HG03565 (cell line): ENCODE data around the gene INPP4B.

ENCODE experiments used
- ATAC-seq: cut with Tn5 transposase; IDR thresholded peaks from one replicate; pipeline ENCODE4 v1.9.1; 2021; ENCODE audit warnings: mild to moderate bottlenecking, moderate library complexity; ENCODE audit not compliant: unreplicated experiment

The INPP4B gene

GRCh38 chr4:142743121-142743825 is 102.8 kb downstream of the INPP4B start:
- ATAC-seq, result no peak

DNA sequence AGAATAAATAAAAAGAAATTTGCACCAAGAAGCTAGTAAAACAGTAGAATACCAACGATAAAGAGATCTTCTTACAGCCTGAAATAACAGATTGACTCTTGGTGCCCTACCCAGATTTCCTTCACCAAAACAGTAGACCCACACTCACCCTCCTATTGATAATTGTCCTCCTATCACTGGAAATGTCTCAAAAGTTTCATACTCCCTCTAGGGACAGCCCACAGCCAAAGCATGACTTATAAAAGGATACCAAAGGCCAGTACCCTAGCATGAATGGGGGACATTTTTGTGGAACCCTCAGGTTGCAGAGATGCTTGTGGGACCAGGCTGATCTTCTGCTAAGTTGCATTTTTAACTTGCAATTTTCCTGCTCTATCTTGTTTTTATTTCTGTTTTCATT is 104.1 kb downstream of the INPP4B start:
- ATAC-seq, result no peak

DNA sequence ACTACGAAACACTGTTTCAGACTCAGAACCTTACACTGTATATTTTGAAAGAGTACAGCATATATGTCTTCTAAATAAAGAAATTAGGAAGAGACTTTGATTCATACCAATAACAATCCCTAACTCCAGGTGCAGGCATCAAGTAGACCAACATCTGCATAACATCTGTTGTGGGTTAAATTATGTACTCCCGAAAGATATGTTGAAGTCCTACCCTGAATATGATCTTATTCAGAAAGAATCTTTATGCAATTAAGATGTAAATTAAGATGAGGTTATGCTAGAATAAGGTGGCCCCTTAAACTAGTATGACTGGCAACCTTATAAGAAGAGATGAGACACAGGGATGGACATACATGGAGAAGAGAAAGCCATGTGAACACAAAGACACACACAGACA is 117.9 kb downstream of the INPP4B start:
- no peak for ATAC-seq

DNA sequence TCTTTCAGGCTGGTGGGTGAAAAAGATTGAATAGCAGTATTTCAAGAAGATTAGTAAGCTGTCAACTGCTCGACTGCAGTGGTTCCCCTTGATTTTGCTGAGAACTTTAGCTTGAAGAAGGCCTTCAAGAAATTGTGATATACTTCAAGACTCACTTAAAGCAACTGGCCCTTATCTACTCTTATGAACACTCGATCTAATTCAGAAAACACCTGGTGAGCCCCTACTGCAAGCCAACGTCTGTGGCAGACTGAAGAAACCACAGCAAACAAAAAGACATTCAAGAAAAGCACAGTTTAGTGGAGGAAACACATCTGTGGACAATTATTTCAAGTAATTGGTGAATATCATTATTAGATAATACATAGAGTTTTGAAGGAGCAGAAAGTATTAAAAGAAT is 119.0 kb downstream of the INPP4B start:
- ATAC-seq, result no peak

DNA sequence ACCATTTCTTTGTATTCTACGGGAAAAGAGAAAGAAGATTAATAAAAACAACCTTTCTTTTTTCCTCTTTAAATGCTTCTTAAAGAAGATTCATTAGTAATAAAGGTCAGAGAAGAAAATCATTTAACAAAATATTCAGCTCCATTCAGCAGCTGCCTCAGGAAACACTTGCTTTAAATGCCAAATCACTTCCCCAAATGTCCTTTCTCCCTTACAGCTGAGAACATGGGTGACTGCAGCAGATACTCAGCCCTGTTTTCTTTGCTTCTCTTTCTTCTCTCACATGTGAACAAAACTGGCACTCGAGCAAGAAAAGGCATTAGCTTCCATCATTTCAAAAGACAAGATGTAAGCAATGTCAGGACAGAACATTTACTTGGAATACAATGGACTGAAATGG is 120.2 kb downstream of the INPP4B start:
- ATAC-seq, result no peak

DNA sequence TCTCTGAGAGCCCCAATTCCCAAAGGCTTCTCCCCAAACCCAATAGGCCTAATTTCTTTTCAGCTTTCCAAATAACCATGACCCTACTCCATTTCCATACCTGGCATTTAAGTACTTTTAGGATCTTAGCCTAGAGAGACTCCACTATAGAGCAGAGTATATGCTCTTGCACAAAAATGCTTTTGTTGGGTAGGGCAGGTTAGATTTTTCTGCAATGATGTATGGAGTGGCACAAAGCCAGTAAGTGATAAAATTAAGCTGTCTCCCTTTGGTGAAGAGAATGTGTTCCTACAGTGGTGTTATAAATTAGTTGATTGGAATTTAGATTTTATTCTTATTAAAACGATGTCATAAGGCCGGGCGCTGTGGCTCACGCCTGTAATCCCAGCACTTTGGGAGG is 124.9 kb downstream of the INPP4B start:
- ATAC-seq, result no peak

DNA sequence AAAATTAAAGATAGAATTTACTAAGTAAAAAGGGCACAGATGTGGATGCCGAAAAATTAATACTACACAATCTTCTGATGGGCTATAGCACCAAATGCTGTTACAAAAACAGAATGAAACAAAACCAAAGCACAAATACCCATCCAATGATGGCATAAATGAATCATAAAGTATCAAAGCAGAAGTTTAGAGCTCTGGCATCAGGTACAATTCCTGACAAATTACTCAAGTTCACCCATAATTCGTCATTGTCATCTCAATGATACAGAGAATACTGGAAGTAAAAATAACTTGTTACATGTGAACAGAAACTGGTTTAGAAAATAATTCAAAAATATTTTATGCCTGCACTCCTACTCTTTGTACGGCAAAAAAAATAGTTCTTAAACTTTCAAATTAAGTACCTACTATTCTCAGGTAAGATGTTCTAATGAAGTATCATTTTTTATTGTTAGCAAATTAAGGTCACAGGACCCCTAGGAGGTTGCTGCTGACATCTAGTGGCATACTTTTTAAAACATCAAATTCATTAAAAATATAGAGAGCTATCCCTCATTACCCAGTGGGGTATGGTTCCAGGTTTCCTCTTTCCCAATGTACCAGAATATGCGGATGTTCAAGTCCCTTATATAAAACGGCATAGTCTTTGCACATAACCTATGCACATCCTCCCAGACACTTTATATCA is 126.1 kb downstream of the INPP4B start:
- ATAC-seq, result no peak

DNA sequence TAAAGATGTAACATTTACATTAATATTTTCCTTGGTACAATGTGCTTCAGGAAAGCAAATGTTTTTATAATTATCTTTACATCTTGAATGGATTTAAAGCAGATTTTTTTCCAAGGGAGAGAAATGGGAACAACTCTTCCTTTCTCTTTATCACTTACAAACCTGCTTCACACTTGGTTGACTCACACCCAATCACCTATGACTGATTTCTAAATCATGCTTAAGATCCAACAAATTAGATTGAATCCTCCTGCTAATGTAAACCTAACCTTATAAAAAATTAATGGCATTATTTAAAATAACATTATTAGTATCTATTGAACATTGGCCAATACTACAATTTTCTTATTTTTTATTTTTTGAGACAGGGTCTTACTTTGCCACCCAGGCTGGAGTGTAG is 127.1 kb downstream of the INPP4B start:
- no peak for ATAC-seq

GRCh38 chr4:142715727-142716126 is 130.4 kb downstream of the INPP4B start:
- ATAC-seq, result no peak

DNA sequence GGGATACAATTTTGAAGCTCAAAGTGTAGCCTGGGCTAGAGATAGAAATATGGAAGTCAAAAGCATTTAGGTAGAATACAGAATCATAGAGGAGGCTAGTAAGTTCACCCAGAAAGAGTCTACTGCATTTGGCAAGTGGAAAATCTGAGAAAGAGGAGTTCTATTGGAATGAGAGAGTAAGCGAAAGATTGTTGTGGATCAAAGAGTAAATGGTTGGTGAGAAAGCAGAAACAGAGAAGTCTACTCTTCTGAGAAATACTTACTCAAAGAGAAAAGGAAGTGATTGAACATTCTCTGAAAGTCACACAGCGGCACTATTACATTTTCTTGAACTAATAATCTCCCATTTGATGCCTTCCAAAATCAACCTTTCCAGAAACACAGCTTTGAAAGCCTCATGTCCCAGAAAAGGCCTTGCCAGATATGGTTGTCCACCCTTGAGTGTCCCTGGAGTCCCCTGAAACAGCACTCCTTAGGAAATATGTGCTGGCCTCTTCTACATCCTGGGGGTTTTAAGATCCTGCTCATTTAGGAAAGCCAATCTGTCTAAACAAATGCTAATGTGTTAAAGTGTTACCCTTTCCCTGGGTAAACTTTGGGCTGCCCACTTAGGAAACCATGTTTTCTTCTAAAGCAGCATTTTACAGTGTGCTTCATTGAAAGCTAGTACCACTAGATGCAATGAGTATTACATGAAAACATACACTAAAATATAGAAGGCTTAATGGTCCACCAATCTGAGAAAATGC is 132.6 kb downstream of the INPP4B start:
- no peak for ATAC-seq

- no peak for ATAC-seq
Observed at GRCh38 chr4:142708231-142708630, 137.9 kb downstream of the INPP4B start.

DNA sequence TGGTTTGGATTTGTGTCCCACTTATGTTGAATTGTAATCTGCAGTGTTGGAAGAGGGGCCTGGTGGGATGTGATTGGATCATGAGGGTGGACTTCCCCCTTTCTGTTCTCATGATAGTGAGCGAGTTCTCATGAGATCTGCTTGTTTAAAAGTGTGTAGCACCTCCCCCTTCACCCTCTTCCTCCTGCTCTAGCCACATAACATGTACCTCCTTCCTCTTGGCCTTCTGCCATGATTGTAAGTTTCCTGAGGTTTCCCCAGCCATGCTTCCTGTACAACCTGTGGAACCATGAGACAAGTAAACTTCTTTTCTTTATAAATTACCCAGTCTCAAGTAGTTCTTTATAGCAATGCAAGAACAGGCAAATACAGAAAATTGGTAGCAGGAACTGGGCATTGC is 138.7 kb downstream of the INPP4B start:
- no peak for ATAC-seq

GRCh38 chr4:142706381-142706780 is 139.7 kb downstream of the INPP4B start:
- ATAC-seq, result no peak

DNA sequence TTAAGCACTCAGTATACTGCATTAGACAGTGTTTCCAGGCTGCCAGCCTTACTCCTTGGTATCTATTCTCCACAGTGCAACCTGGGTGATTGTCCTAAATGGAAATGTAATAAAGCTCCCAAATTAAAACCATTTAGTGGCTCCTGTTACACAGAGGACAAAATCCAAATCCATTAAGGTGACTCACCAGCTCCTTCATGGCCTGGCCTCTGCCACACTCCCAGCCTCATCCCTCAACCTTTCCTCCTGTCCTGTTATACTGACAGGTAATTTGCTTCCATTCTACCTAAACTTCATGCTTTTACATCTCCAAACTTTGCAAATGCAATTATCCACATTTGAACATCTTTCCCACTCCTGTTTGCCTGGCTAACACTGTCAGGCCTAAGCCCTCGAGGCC is 140.3 kb downstream of the INPP4B start:
- ATAC-seq, result no peak

- ATAC-seq, result no peak
Observed at GRCh38 chr4:142703694-142704309, 142.3 kb downstream of the INPP4B start.

- ATAC-seq, result no peak
Observed at GRCh38 chr4:142701017-142701416, 145.1 kb downstream of the INPP4B start.

DNA sequence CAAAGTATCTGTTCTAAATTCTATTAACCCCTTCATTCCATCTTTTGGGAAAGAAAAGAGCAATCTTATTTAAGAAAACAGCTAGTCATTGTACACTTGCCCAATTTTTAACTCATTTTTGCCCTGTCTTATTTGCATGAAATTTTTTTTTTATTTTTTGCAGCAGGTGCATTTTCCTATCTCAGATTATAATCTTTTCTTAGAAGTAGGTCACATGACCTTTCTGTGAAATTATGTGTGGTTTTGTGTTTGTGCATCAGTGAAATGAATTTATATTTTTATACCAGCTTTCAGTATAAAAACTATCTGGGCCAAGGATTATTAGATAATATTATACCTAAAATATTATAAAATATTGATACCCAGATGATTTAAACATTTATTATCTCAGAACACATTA is 145.6 kb downstream of the INPP4B start:
- ATAC-seq, result no peak

- no peak for ATAC-seq
Observed at GRCh38 chr4:142698552-142698951, 147.5 kb downstream of the INPP4B start.

DNA sequence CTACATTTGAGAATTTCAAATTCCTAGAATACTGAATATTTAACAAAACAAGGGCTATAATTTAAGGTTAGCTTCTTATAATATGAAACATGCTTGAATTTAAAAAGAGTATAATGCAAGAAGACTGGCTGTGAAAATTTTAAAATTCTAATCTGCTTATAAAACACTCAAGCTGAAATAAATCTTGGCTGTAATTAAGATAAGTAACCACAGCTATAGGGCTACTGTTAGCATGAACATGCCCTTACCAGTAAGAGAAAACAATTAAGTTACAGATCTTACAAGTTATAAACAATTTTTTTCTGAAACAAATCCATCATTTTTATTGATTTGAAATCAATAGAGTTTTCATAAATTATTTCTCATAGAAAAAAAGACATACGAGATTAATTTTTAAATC is 148.2 kb downstream of the INPP4B start:
- no peak for ATAC-seq

GRCh38 chr4:142697320-142697719 is 148.8 kb downstream of the INPP4B start:
- no peak for ATAC-seq

GRCh38 chr4:142696334-142697122 is 149.6 kb downstream of the INPP4B start:
- no peak for ATAC-seq
